K562 (cell line): ENCODE measurements around the gene TM7SF2. TPM values are rescaled to one million over a fixed set of nuclear protein-coding genes. Genes with fewer than 3 reads are reported as not detected.

Experiments
- CHCHD3 ChIP-seq: fragments of 250-450 bp; sonication (Bioruptor Pico); IDR thresholded peaks from 2 replicates; pipeline ENCODE4 v2.1.2; 2022; ENCODE audit warnings: mild to moderate bottlenecking
- FOXA3 ChIP-seq, 2 experiments: fragments of 450-650 bp in 1 of 2; sonication (generic) in 1 of 2; formaldehyde crosslinking; IDR thresholded peaks in 1 of 2; conservative IDR thresholded peaks in 1 of 2; 2 replicates each; pipeline versions ENCODE4 v1.4.0 to v1.8.0; 2020 to 2022; ENCODE audit warnings: mild to moderate bottlenecking in 2 of 2, missing genetic modification reagents in 1 of 2
- FOXP1 ChIP-seq: sonication (generic); formaldehyde crosslinking; IDR thresholded peaks from 2 replicates; pipeline ENCODE4 v1.8.0; 2022; ENCODE audit warnings: mild to moderate bottlenecking, missing genetic modification reagents
- MAFG ChIP-seq: fragments of 450-650 bp; conservative IDR thresholded peaks from 2 replicates; pipeline ENCODE4 v1.6.1; 2016; ENCODE audit warnings: missing genetic modification characterization, missing compliant biosample characterization
- RAD51 ChIP-seq: fragments of 450-650 bp; IDR thresholded peaks from 2 replicates; pipeline ENCODE4 v1.7.1; 2016; ENCODE audit warnings: low read depth, mild to moderate bottlenecking, borderline replicate concordance
- RBFOX2 ChIP-seq: fragments of 200-400 bp; formaldehyde crosslinking; IDR thresholded peaks from 2 replicates; pipeline ENCODE4 v1.6.1; 2017; ENCODE audit warnings: low read depth, mild to moderate bottlenecking, low read length, moderate library complexity
- SAP30 ChIP-seq: fragments of 200-600 bp; sonication (generic); IDR thresholded peaks from 2 replicates; pipeline ENCODE4 v1.6.1; 2012; ENCODE audit warnings: borderline replicate concordance, low read depth, mild to moderate bottlenecking, moderate library complexity, low read length, control low read depth, inconsistent platforms; ENCODE audit not compliant: insufficient read depth, poor library complexity, severe bottlenecking
- ZNF140 ChIP-seq: fragments of 250-450 bp; sonication (Bioruptor Pico); IDR thresholded peaks from 2 replicates; pipeline ENCODE4 v1.8.0; 2021; ENCODE audit warnings: moderate library complexity, mild to moderate bottlenecking, inconsistent platforms
- ZNF778 ChIP-seq: fragments of 450-650 bp; formaldehyde crosslinking; IDR thresholded peaks from 2 replicates; pipeline ENCODE4 v1.4.0; 2020; ENCODE audit warnings: mild to moderate bottlenecking, moderate library complexity
- polyA plus RNA-seq, 8 experiments: library from polyadenylated mRNA; depleted of rRNA in 4 of 8; stranded (reverse) in 5 of 8; unstranded in 3 of 8; fragments of >200 nt; fragmentation: Nextera tagmentation in 2 of 8; fragmentation: Illumina TruSeq in 1 of 8; extraction: Ambion mirVana in 2 of 8; extraction: Trizol in 1 of 8; gene quantifications; 2 replicates each; pipeline versions ENCODE4 v1.2.1 to v1.2.3, GENCODE V29; 2011 to 2014; ENCODE audit warnings: inconsistent platforms in 1 of 8, missing spikeins in 1 of 8
- total RNA-seq, 7 experiments: library from RNA; depleted of rRNA in 6 of 7; stranded (reverse); fragments of >200 nt in 6 of 7; fragmentation: Illumina TruSeq in 2 of 7; extraction: Trizol in 2 of 7; gene quantifications; 2 replicates each; pipeline versions ENCODE4 v1.2.1 to v1.2.3, GENCODE V29; 2011 to 2021; ENCODE audit warnings: low replicate concordance in 1 of 7
- TF ChIP-seq, protein P1 (sequence below): fragments of 250-450 bp; sonication (Bioruptor Pico); IDR thresholded peaks from 2 replicates; pipeline ENCODE4 v1.4.0; 2020; ENCODE audit warnings: mild to moderate bottlenecking, moderate library complexity
- TF ChIP-seq, protein P2 (sequence below), 2 experiments: fragments of 450-650 bp in 1 of 2; sonication (generic) in 1 of 2; formaldehyde crosslinking in 1 of 2; IDR thresholded peaks; 2 replicates each; pipeline versions ENCODE4 v1.7.1 to v1.9.0; 2016 to 2022; ENCODE audit warnings: inconsistent platforms in 1 of 2, mild to moderate bottlenecking in 1 of 2, missing genetic modification reagents in 1 of 2
- TF ChIP-seq, protein P3 (sequence below): sonication (generic); formaldehyde crosslinking; IDR thresholded peaks from 2 replicates; pipeline ENCODE4 v1.8.0; 2022; ENCODE audit warnings: mild to moderate bottlenecking, low read depth, missing genetic modification reagents

Gene TM7SF2
- total and polyA plus RNA-seq, 9 of the 15 experiments (the other 6 are each of a cell fraction or from before 2014, with no cell fraction given), result 1.2 to 22.0 (median 14.3) TPM

DNA sequence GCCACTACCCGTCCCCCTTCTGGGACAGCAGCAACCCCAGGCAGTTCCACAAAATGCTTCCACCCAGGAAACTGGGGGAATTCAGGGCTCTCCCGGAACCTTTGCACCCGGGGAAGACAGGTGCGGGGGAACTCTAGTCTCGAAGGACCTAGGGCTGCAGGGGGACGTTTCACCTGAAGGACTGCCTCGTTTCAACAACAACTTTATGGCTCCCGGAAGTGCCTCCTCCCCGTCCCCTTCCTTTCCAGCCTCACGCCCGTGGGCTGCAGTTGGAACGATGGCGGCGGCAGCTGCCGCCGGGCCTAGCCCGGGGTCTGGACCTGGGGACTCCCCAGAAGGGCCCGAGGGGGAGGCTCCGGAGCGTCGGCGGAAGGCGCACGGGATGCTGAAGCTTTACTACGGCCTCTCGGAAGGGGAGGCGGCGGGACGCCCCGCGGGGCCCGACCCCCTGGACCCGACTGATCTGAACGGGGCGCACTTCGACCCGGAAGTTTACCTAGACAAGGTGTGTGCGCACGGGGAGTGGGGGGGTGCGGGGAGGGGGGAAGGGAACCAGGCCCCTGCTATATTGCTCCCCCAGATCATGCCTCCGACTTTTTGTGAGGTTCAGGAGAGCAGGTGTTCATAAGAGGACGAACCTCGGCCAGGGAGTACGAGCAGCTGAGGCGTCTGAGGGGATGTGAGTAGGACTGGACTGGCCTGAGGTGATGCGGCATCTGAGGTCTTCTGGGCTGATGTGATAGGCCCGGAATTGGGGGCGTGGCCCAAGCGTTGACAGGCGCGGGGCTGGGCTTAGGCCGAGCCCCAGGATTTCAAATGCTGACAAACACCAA lies 15.5 kb upstream of the TM7SF2 start, which contains the start of gene VPS51 (continued):
- TF ChIP-seq CHCHD3 (CRISPR knock-in tag) (0 out of 2 replicates have a peak, but pooled peaks have one; percentile 65), FOXA3 (CRISPR knock-in tag; conservative IDR thresholded peaks at IDR 0.05 in 1 of 2, IDR thresholded peaks at IDR 0.05 in 1 of 2) (peak; percentile 50 to 85; a peak in 2 of 4 replicates), FOXP1 (CRISPR knock-in tag) (peak; percentile 40; the same call in 1 of the 2 replicates), MAFG (tag) (no peak), ZNF778 (CRISPR knock-in tag) (no peak), ZNF140 (CRISPR knock-in tag) (no peak), RAD51 (peak; percentile 4; the same call in 1 of the 2 replicates), SAP30 (peak; percentile 59), RBFOX2 (peak; percentile 94)
- TF ChIP-seq, protein P1, sequence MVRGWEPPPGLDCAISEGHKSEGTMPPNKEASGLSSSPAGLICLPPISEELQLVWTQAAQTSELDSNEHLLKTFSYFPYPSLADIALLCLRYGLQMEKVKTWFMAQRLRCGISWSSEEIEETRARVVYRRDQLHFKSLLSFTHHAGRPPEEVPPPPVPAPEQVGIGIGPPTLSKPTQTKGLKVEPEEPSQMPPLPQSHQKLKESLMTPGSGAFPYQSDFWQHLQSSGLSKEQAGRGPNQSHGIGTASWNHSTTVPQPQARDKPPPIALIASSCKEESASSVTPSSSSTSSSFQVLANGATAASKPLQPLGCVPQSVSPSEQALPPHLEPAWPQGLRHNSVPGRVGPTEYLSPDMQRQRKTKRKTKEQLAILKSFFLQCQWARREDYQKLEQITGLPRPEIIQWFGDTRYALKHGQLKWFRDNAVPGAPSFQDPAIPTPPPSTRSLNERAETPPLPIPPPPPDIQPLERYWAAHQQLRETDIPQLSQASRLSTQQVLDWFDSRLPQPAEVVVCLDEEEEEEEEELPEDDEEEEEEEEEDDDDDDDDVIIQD (CRISPR knock-in tag), result no peak
- TF ChIP-seq, protein P2, sequence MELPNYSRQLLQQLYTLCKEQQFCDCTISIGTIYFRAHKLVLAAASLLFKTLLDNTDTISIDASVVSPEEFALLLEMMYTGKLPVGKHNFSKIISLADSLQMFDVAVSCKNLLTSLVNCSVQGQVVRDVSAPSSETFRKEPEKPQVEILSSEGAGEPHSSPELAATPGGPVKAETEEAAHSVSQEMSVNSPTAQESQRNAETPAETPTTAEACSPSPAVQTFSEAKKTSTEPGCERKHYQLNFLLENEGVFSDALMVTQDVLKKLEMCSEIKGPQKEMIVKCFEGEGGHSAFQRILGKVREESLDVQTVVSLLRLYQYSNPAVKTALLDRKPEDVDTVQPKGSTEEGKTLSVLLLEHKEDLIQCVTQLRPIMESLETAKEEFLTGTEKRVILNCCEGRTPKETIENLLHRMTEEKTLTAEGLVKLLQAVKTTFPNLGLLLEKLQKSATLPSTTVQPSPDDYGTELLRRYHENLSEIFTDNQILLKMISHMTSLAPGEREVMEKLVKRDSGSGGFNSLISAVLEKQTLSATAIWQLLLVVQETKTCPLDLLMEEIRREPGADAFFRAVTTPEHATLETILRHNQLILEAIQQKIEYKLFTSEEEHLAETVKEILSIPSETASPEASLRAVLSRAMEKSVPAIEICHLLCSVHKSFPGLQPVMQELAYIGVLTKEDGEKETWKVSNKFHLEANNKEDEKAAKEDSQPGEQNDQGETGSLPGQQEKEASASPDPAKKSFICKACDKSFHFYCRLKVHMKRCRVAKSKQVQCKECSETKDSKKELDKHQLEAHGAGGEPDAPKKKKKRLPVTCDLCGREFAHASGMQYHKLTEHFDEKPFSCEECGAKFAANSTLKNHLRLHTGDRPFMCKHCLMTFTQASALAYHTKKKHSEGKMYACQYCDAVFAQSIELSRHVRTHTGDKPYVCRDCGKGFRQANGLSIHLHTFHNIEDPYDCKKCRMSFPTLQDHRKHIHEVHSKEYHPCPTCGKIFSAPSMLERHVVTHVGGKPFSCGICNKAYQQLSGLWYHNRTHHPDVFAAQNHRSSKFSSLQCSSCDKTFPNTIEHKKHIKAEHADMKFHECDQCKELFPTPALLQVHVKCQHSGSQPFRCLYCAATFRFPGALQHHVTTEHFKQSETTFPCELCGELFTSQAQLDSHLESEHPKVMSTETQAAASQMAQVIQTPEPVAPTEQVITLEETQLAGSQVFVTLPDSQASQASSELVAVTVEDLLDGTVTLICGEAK (IDR thresholded peaks at IDR 0.05), result peak; percentile 100
- TF ChIP-seq, protein P2 (CRISPR knock-in tag; IDR thresholded peaks at IDR 0.05), result peak; percentile 100
- TF ChIP-seq, protein P3, sequence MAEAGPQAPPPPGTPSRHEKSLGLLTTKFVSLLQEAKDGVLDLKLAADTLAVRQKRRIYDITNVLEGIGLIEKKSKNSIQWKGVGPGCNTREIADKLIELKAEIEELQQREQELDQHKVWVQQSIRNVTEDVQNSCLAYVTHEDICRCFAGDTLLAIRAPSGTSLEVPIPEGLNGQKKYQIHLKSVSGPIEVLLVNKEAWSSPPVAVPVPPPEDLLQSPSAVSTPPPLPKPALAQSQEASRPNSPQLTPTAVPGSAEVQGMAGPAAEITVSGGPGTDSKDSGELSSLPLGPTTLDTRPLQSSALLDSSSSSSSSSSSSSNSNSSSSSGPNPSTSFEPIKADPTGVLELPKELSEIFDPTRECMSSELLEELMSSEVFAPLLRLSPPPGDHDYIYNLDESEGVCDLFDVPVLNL (CRISPR knock-in tag), result peak; percentile 55; the same call in 1 of the 2 replicates
